Stimulated activated CD8-positive, alpha-beta memory T cell treated with anti-CD3 and anti-CD28 coated beads, Interleukin-2, amount 100 ng/mL, for 1 hour (primary cell): ENCODE results near the gene LARGE1.

Source experiments
- DNase-seq, 2 donors: peaks; one replicate each; pipeline ENCODE4 v3.0.0-alpha.2; 2020; ENCODE audit warnings: low read depth in 2 of 2

The LARGE1 gene

GRCh38 chr22:33853200-33854097 is 66.8 kb downstream of the LARGE1 start:
- no peak for DNase-seq

GRCh38 chr22:33851821-33852384 is 68.4 kb downstream of the LARGE1 start:
- no peak for DNase-seq

GRCh38 chr22:33851240-33851639 is 69.0 kb downstream of the LARGE1 start:
- DNase-seq: no peak

GRCh38 chr22:33850724-33851123 is 69.6 kb downstream of the LARGE1 start:
- DNase-seq: no peak

GRCh38 chr22:33850193-33850592 is 70.1 kb downstream of the LARGE1 start:
- no peak for DNase-seq

GRCh38 chr22:33848251-33848650 is 72.0 kb downstream of the LARGE1 start:
- DNase-seq: no peak

- no peak for DNase-seq
These were observed 76.0 kb downstream of the LARGE1 start for GRCh38 chr22:33844273-33844672.

GRCh38 chr22:33842421-33843094 is 77.7 kb downstream of the LARGE1 start:
- no peak for DNase-seq

- no peak for DNase-seq
These were observed 78.3 kb downstream of the LARGE1 start for GRCh38 chr22:33842006-33842354.

- no peak for DNase-seq
These were observed 78.8 kb downstream of the LARGE1 start for GRCh38 chr22:33841281-33842005.

- no peak for DNase-seq
These were observed 81.6 kb downstream of the LARGE1 start for GRCh38 chr22:33838644-33839043.

- DNase-seq: no peak
These were observed 82.5 kb downstream of the LARGE1 start for GRCh38 chr22:33837826-33838225.

GRCh38 chr22:33835265-33835664 is 85.0 kb downstream of the LARGE1 start:
- no peak for DNase-seq

GRCh38 chr22:33832558-33833151 is 87.6 kb downstream of the LARGE1 start:
- no peak for DNase-seq

- DNase-seq: no peak
These were observed 88.6 kb downstream of the LARGE1 start for GRCh38 chr22:33831651-33832050.

- no peak for DNase-seq
These were observed 89.1 kb downstream of the LARGE1 start for GRCh38 chr22:33831207-33831606.

GRCh38 chr22:33829546-33830280 is 90.6 kb downstream of the LARGE1 start:
- no peak for DNase-seq

- DNase-seq: no peak
These were observed 92.0 kb downstream of the LARGE1 start for GRCh38 chr22:33828302-33828701.

GRCh38 chr22:33825761-33826160 is 94.5 kb downstream of the LARGE1 start:
- DNase-seq: no peak

GRCh38 chr22:33823552-33823951 is 96.7 kb downstream of the LARGE1 start:
- DNase-seq: no peak

- no peak for DNase-seq
These were observed 99.0 kb downstream of the LARGE1 start for GRCh38 chr22:33821290-33821689.
